K562 (cell line): ENCODE measurements around the gene MAD1L1. TPM values are rescaled to one million over a fixed set of nuclear protein-coding genes. Genes with fewer than 3 reads are reported as not detected.

ENCODE experiments used
- BHLHE40 ChIP-seq: IDR thresholded peaks from 2 replicates; pipeline ENCODE4 v1.6.1; 2011; ENCODE audit warnings: low read length, improper control_type of control experiment
- CREM ChIP-seq: IDR thresholded peaks from 2 replicates; pipeline ENCODE4 v1.6.1; 2014; ENCODE audit warnings: antibody characterized with exemption, low read depth
- CXXC5 ChIP-seq: fragments of 250-450 bp; sonication (Bioruptor Pico); IDR thresholded peaks from 2 replicates; pipeline ENCODE4 v1.8.0; 2022; ENCODE audit warnings: inconsistent platforms, mild to moderate bottlenecking, moderate library complexity
- FOXO4 ChIP-seq: fragments of 450-650 bp; formaldehyde crosslinking; IDR thresholded peaks from 2 replicates; pipeline ENCODE4 v1.4.0; 2020; ENCODE audit warnings: mild to moderate bottlenecking, moderate library complexity
- GATAD2B ChIP-seq: fragments of 450-650 bp; IDR thresholded peaks from 2 replicates; pipeline ENCODE4 v1.6.1; 2017; ENCODE audit warnings: mild to moderate bottlenecking, borderline replicate concordance
- GMEB1 ChIP-seq: fragments of 250-450 bp; sonication (Bioruptor Pico); IDR thresholded peaks from 2 replicates; pipeline ENCODE4 v1.4.0; 2020; ENCODE audit warnings: mild to moderate bottlenecking
- HNRNPH1 ChIP-seq: fragments of 200-400 bp; formaldehyde crosslinking; optimal IDR thresholded peaks from 2 replicates; pipeline ENCODE3; 2017; ENCODE audit warnings: low read depth, mild to moderate bottlenecking, low read length, moderate library complexity
- MAZ ChIP-seq, 2 experiments: fragments of 450-650 bp in 1 of 2; sonication (generic) in 1 of 2; formaldehyde crosslinking; IDR thresholded peaks in 1 of 2; conservative IDR thresholded peaks in 1 of 2; 2 replicates each; pipeline versions ENCODE4 v1.4.0 to v1.5.0; 2020; ENCODE audit warnings: mild to moderate bottlenecking in 1 of 2, missing genetic modification reagents in 1 of 2
- MTA2 ChIP-seq: fragments of 450-650 bp; IDR thresholded peaks from 2 replicates; pipeline ENCODE4 v1.6.1; 2016; ENCODE audit warnings: low read depth
- NFATC3 ChIP-seq: fragments of 450-650 bp; IDR thresholded peaks from 2 replicates; pipeline ENCODE4 v1.6.1; 2017; ENCODE audit warnings: mild to moderate bottlenecking
- POU5F1 ChIP-seq: fragments of 150-350 bp; IDR thresholded peaks from 2 replicates; pipeline ENCODE4 v1.6.1; 2014; ENCODE audit warnings: borderline replicate concordance, low read length, low read depth, mild to moderate bottlenecking; ENCODE audit not compliant: partially characterized antibody
- PRPF4 ChIP-seq: fragments of 200-400 bp; formaldehyde crosslinking; IDR thresholded peaks from one replicate; pipeline ENCODE4 v1.6.1; 2017; ENCODE audit warnings: low read length, low read depth, mild to moderate bottlenecking; ENCODE audit not compliant: insufficient read depth, poor library complexity, severe bottlenecking
- ZNF586 ChIP-seq: fragments of 450-650 bp; formaldehyde crosslinking; conservative IDR thresholded peaks from 2 replicates; pipeline ENCODE4 v1.4.0; 2020; ENCODE audit warnings: mild to moderate bottlenecking, moderate library complexity
- ZNF589 ChIP-seq: fragments of 200-800 bp; sonication (Bioruptor generic); IDR thresholded peaks from 2 replicates; pipeline ENCODE4 v1.6.1; 2016; ENCODE audit warnings: low read depth, missing genetic modification characterization, missing compliant biosample characterization
- polyA plus RNA-seq, 8 experiments: library from polyadenylated mRNA; depleted of rRNA in 4 of 8; stranded (reverse) in 5 of 8; unstranded in 3 of 8; fragments of >200 nt; fragmentation: Nextera tagmentation in 2 of 8; fragmentation: Illumina TruSeq in 1 of 8; extraction: Ambion mirVana in 2 of 8; extraction: Trizol in 1 of 8; gene quantifications; 2 replicates each; pipeline versions ENCODE4 v1.2.1 to v1.2.3, GENCODE V29; 2011 to 2014; ENCODE audit warnings: inconsistent platforms in 1 of 8, missing spikeins in 1 of 8
- total RNA-seq, 7 experiments: library from RNA; depleted of rRNA in 6 of 7; stranded (reverse); fragments of >200 nt in 6 of 7; fragmentation: Illumina TruSeq in 2 of 7; extraction: Trizol in 2 of 7; gene quantifications; 2 replicates each; pipeline versions ENCODE4 v1.2.1 to v1.2.3, GENCODE V29; 2011 to 2021; ENCODE audit warnings: low replicate concordance in 1 of 7
- TF ChIP-seq, protein P1 (sequence below): fragments of 450-650 bp; formaldehyde crosslinking; IDR thresholded peaks from 2 replicates; pipeline ENCODE4 v1.4.0; 2020; ENCODE audit warnings: mild to moderate bottlenecking, moderate library complexity
- TF ChIP-seq, protein P2 (sequence below): fragments of 250-450 bp; sonication (Bioruptor Pico); IDR thresholded peaks from 2 replicates; pipeline ENCODE4 v1.8.0; 2022; ENCODE audit warnings: moderate library complexity, mild to moderate bottlenecking, inconsistent platforms
- TF ChIP-seq, protein P3 (sequence below), 2 experiments: fragments of 450-650 bp in 1 of 2; IDR thresholded peaks; 2 replicates each; pipeline ENCODE4 v1.6.1; 2011 to 2017; ENCODE audit warnings: low read depth in 2 of 2, antibody characterized with exemption in 1 of 2, borderline replicate concordance in 1 of 2, low read length in 1 of 2, mild to moderate bottlenecking in 1 of 2, mixed read lengths in 1 of 2; ENCODE audit not compliant: control insufficient read depth in 1 of 2

Gene MAD1L1
- total and polyA plus RNA-seq, 9 of the 15 experiments (the other 6 are each of a cell fraction or from before 2014, with no cell fraction given) = 1.7 to 89.7 (median 18.0) TPM

DNA sequence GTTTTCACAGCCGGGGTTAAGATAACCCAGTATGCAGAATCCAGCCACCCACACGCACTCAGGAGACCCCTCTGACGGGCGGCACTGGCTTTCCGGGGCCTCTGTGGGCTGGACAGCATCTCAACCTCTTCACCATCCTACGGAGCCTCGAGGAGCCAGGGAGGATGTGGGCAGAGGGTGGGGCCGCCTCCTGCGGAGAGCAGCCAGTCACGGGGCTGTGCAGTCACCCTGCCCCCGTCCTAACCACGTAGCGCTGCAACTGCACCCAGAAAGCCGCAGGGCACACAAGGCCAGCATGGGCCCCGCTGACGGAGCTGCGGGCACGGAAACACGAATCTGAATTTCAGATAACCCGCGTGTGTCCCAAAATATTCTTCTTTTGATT, 292.4 kb downstream of the MAD1L1 start (continued):
- TF ChIP-seq GMEB1 (no peak), POU5F1 (no peak), CREM (0 out of 2 replicates have a peak, but pooled peaks have one; percentile 13), CXXC5 (CRISPR knock-in tag) (peak; percentile 57), PRPF4 (no peak), ZNF586 (CRISPR knock-in tag) (no peak), BHLHE40 (0 out of 2 replicates have a peak, but pooled peaks have one; percentile 9), HNRNPH1 (no peak), ZNF589 (CRISPR knock-in tag) (peak; percentile 76; the same call in 1 of the 2 replicates), MAZ (CRISPR knock-in tag; conservative IDR thresholded peaks at IDR 0.05 in 1 of 2, IDR thresholded peaks at IDR 0.05 in 1 of 2) (peak in 1 of 2 experiments; percentile 66; a peak in 1 of 4 replicates), MTA2 (no peak), FOXO4 (no peak), GATAD2B (no peak), NFATC3 (no peak)
- TF ChIP-seq, protein P1, sequence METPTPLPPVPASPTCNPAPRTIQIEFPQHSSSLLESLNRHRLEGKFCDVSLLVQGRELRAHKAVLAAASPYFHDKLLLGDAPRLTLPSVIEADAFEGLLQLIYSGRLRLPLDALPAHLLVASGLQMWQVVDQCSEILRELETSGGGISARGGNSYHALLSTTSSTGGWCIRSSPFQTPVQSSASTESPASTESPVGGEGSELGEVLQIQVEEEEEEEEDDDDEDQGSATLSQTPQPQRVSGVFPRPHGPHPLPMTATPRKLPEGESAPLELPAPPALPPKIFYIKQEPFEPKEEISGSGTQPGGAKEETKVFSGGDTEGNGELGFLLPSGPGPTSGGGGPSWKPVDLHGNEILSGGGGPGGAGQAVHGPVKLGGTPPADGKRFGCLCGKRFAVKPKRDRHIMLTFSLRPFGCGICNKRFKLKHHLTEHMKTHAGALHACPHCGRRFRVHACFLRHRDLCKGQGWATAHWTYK (CRISPR knock-in tag) = peak; percentile 73; the same call in 1 of the 2 replicates
- TF ChIP-seq, protein P2, sequence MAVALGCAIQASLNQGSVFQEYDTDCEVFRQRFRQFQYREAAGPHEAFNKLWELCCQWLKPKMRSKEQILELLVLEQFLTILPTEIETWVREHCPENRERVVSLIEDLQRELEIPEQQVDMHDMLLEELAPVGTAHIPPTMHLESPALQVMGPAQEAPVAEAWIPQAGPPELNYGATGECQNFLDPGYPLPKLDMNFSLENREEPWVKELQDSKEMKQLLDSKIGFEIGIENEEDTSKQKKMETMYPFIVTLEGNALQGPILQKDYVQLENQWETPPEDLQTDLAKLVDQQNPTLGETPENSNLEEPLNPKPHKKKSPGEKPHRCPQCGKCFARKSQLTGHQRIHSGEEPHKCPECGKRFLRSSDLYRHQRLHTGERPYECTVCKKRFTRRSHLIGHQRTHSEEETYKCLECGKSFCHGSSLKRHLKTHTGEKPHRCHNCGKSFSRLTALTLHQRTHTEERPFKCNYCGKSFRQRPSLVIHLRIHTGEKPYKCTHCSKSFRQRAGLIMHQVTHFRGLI = peak; percentile 26; the same call in 1 of the 2 replicates
- TF ChIP-seq, protein P3, sequence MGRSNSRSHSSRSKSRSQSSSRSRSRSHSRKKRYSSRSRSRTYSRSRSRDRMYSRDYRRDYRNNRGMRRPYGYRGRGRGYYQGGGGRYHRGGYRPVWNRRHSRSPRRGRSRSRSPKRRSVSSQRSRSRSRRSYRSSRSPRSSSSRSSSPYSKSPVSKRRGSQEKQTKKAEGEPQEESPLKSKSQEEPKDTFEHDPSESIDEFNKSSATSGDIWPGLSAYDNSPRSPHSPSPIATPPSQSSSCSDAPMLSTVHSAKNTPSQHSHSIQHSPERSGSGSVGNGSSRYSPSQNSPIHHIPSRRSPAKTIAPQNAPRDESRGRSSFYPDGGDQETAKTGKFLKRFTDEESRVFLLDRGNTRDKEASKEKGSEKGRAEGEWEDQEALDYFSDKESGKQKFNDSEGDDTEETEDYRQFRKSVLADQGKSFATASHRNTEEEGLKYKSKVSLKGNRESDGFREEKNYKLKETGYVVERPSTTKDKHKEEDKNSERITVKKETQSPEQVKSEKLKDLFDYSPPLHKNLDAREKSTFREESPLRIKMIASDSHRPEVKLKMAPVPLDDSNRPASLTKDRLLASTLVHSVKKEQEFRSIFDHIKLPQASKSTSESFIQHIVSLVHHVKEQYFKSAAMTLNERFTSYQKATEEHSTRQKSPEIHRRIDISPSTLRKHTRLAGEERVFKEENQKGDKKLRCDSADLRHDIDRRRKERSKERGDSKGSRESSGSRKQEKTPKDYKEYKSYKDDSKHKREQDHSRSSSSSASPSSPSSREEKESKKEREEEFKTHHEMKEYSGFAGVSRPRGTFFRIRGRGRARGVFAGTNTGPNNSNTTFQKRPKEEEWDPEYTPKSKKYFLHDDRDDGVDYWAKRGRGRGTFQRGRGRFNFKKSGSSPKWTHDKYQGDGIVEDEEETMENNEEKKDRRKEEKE (IDR thresholded peaks at IDR 0.05; ENCODE audit: borderline replicate concordance in 1 of 2, control insufficient read depth in 1 of 2, low read depth in 2 of 2, low read length in 1 of 2) = no peak
